Pancreas (tissue), 10 donors: Measurements from ENCODE around the gene TCF3. TPM values are rescaled to one million over a fixed set of nuclear protein-coding genes. Genes with fewer than 3 reads are reported as not detected.

ENCODE experiments used
- ATAC-seq, 4 donors: fragments of 200-7000 bp; cut with Tn5 transposase; one replicate each; pipeline versions ENCODE4 v1.8.0 to v1.9.1; 2020; ENCODE audit warnings: mild to moderate bottlenecking in 4 of 4, moderate library complexity in 4 of 4
- DNase-seq, 6 donors: peaks; one replicate each; pipeline ENCODE4 v3.0.0-alpha.2; 2020
- FAIRE-seq: peaks from 2 replicates; lab custom pipeline; 2012; peaks lifted over from hg19 to GRCh38; lab: Jason Lieb, UNC
- H3K27ac ChIP-seq, 4 donors: fragments of 200-600 bp; sonication (generic); 1 replicate in 3 of 4; 2 replicates in 1 of 4; pipeline versions ENCODE4 v1.5.0 to v1.8.0; 2020
- H3K27me3 ChIP-seq, 4 donors: fragments of 200-600 bp; one replicate each; pipeline ENCODE4 v1.8.0; 2021
- H3K36me3 ChIP-seq, 3 donors: fragments of 200-600 bp; sonication (generic) in 1 of 3; one replicate each; pipeline versions ENCODE4 v1.5.0 to v1.8.0; 2020 to 2021
- H3K4me1 ChIP-seq, 3 donors: fragments of 200-600 bp; one replicate each; pipeline ENCODE4 v1.8.0; 2021
- H3K4me3 ChIP-seq, 4 donors: fragments of 200-600 bp; sonication (generic) in 2 of 4; one replicate each; pipeline versions ENCODE4 v1.5.0 to v1.8.0; 2020 to 2021
- H3K9me3 ChIP-seq, 4 donors: fragments of 200-600 bp; one replicate each; pipeline ENCODE4 v1.8.0; 2021
- WGBS, 2 donors: extraction: QIAGEN DNeasy Blood & Tissue Kit; methylation state at CpG; one replicate each; pipeline ENCODE4 v1.1.7; 2013; 5-methylcytosine and 5-hydroxymethylcytosine counted together
- intact Hi-C, 3 donors: fragments of 100-400 bp; cut with DNase I; formaldehyde crosslinking; loops; one replicate each; pipeline versions ENCODE4 v1.11.1 to v1.14.2; 2022
- polyA plus RNA-seq, 2 donors: library from polyadenylated mRNA; stranded (reverse); fragments of 200-250 nt; gene quantifications; one replicate each; pipeline ENCODE4 v1.2.3, GENCODE V29; 2013
- total RNA-seq, 6 donors: library from RNA; stranded (reverse); fragmentation: NEBNext Ultra II Directional in 4 of 6; extraction: Animal tissue kit (Norgen Biotek cat#: 25700) in 4 of 6; gene quantifications; one replicate each; pipeline versions ENCODE4 v1.2.1 to v1.2.4, GENCODE V29; 2021 to 2023
- TF ChIP-seq, protein P1 (sequence below), 4 donors: fragments of 200-600 bp; sonication (generic) in 3 of 4; IDR thresholded peaks; one replicate each; pipeline versions ENCODE4 v1.5.0 to v1.8.0; 2021; ENCODE audit warnings: antibody characterized with exemption in 4 of 4
- donor health status: healthy with polysubstance abuse.
- donor health status: DM: no; HTN: no; CAD: no; lungs with moderate emphysema.
- donor health status: DM: no; HTN: no; CAD: no.
- donor health status: control.
- donor health status: control.
- donor health status: Bipolar disorder and iron deficiency.
- donor health status: DM: yes; HTN: yes; CAD: no.
- donor health status: DM: no; HTN: no; CAD: no.
- donor health status: DM: no; HTN: no; CAD: no.
- donor health status: DM: yes; HTN: yes; CAD: no.

The TCF3 gene
- total and polyA plus RNA-seq, 8 donors: 19.8 to 41.9 (median 26.7) TPM

DNA sequence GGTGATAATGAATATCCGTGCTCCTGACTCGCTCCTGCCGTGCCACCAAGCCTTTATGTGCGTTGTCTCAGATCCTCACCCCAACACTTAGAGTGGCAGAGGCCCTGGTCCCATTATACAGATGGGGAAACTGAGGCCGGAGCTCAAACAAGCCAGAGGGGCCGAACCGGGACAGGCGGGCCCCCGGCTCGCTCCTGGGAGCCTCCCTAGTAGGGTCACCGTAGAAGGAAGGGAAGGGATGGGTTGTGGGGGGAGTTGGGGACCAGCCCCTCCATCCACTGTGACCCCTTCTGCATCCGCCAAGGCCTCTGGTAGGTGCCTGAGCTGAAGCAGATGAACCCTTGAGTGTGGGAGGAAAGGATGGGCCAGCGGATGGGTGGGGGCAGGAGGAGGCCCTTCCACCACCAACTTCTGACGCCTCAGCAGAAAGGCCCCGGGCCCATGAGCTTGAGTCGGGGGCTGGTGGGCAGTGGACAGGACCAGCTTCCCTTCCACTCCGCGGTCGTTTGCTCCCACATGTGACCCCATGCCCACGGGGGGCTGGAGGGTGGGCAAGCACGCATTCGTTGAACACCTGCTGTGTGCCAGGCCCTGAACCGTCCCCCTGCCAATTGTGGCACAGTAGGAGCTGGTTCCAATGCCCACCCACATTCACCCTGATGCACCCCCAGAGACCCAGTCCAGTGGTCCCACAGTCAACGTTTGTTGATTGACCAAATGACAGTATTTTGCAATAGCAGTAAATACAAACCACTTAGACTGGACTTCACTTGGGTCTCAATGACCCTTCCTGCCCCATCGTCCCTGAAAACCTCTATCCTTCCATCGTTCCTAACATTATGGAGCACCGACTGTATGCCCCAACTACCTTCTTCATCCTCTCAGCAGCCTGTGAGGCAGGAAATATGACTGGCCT, 24.2 kb upstream of the TCF3 start:
- Histone ChIP-seq H3K27ac (no peak overlapping the region), H3K36me3 (no peaks in the 10 kb centered on the region), H3K4me1 (peaks cover 0 to 18% (median 10%) of the 10 kb centered on the region in 3 donors), H3K9me3 (no peaks in the 10 kb centered on the region), H3K4me3 (peak overlapping the region in 1 of 4 donors; percentile 29), H3K27me3 (no peaks in the 10 kb centered on the region)
- intact Hi-C loops: no loop called here
- ATAC-seq (no peak), FAIRE-seq (no peak), DNase-seq (peak in 1 of 6 donors; percentile 52)
- TF ChIP-seq, protein P1, sequence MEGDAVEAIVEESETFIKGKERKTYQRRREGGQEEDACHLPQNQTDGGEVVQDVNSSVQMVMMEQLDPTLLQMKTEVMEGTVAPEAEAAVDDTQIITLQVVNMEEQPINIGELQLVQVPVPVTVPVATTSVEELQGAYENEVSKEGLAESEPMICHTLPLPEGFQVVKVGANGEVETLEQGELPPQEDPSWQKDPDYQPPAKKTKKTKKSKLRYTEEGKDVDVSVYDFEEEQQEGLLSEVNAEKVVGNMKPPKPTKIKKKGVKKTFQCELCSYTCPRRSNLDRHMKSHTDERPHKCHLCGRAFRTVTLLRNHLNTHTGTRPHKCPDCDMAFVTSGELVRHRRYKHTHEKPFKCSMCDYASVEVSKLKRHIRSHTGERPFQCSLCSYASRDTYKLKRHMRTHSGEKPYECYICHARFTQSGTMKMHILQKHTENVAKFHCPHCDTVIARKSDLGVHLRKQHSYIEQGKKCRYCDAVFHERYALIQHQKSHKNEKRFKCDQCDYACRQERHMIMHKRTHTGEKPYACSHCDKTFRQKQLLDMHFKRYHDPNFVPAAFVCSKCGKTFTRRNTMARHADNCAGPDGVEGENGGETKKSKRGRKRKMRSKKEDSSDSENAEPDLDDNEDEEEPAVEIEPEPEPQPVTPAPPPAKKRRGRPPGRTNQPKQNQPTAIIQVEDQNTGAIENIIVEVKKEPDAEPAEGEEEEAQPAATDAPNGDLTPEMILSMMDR (IDR thresholded peaks at IDR 0.05): no peak
- WGBS, 2 donors: 43 to 46% methylated on average over 23 to 27 of the region's 27 CpGs

DNA sequence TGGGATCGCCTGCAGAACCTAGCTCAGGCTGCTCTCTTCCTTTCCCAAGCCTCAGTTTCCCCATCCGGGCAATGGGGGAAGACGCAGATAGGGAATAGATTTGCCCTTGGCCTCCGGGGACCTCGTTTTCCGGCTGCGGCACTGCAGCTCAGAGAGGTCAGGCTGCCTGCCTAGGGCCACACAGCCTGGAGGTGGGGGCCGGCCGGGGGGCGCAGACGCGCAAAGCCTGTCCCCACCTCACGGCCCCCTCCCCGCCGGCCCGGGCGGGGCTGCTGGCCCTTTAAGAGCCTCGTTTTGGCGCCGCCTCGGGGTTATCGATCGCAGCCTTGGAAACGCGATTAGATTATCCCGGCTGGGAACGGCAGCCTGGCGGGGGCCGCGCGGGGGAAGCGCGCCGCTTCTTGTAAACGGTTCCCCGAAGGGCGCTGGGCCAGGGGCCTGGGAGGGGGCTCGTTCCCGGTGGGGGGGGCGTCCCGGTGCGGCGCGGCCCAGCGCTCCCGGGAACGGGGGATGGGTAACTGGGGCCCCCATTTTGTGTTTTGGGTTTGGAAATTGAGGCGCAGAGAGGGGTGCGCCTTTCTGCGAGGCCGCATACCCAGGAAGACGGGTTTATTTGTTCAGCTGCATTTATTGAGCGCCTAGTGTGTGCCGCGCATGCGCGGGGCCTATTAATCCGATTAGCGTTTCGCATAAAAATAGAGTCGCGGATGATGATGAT, 23.4 kb upstream of the TCF3 start:
- H3K27me3 ChIP-seq: peaks cover 0 to 3% (median 0%) of the 10 kb centered on the region in 4 donors
- peak; percentile 64 to 80 (median 73) for ATAC-seq
- FAIRE-seq: no peak
- intact Hi-C loops: loop anchor here in 1 of 3 donors (2.0 kb wide), 1 partner anchor 91 kb away; no protein-coding TSS in a partner anchor
- 2 to 3% methylated on average over 60 to 62 of the region's 62 CpGs for WGBS, 2 donors
- no peak overlapping the region for H3K27ac ChIP-seq
- H3K9me3 ChIP-seq: no peaks in the 10 kb centered on the region
- H3K4me3 ChIP-seq: peak overlapping the region in 2 of 4 donors; percentile 29 to 30
- peaks cover 0 to 18% (median 10%) of the 10 kb centered on the region in 3 donors for H3K4me1 ChIP-seq
- DNase-seq: peak; percentile 69 to 91 (median 78)
- no peaks in the 10 kb centered on the region for H3K36me3 ChIP-seq
- TF ChIP-seq, protein P1 (IDR thresholded peaks at IDR 0.05): no peak

DNA sequence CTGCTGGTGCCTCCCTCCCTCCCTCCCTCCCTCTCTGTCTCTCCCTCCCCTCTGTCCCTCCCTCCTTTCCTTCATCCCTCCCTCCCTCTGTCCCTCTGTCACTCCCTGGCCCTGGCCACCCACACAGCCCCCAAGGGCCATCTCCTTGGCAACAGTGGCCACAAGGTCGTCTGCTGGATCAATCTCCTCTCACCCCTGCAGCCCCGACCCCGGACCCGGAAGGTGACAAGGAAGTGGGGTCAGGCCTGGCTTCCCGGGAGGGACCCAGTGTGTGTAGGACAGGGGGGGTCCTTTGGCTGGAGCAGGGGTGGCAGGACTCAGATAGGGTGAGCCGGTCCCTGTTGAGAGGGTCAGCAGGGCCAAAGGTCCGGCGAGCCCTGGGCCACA, 21.9 kb upstream of the TCF3 start:
- H3K4me3 ChIP-seq: no peak overlapping the region
- H3K4me1 ChIP-seq: peaks cover 0 to 18% (median 10%) of the 10 kb centered on the region in 3 donors
- TF ChIP-seq, protein P1 (IDR thresholded peaks at IDR 0.05): no peak
- ATAC-seq (no peak), FAIRE-seq (no peak), DNase-seq (peak in 2 of 6 donors; percentile 36 to 61)
- no peaks in the 10 kb centered on the region for H3K9me3 ChIP-seq
- H3K27me3 ChIP-seq: peaks cover 0 to 5% (median 1%) of the 10 kb centered on the region in 4 donors
- no peak overlapping the region for H3K27ac ChIP-seq
- H3K36me3 ChIP-seq: no peaks in the 10 kb centered on the region
- intact Hi-C loops: loop anchor here in 2 of 3 donors (2.0 to 5.0 kb wide), 3 partner anchors 93 to 127 kb away; no protein-coding TSS in a partner anchor
- WGBS, 2 donors: 31 to 36% methylated on average over 8 of the region's 8 CpGs

DNA sequence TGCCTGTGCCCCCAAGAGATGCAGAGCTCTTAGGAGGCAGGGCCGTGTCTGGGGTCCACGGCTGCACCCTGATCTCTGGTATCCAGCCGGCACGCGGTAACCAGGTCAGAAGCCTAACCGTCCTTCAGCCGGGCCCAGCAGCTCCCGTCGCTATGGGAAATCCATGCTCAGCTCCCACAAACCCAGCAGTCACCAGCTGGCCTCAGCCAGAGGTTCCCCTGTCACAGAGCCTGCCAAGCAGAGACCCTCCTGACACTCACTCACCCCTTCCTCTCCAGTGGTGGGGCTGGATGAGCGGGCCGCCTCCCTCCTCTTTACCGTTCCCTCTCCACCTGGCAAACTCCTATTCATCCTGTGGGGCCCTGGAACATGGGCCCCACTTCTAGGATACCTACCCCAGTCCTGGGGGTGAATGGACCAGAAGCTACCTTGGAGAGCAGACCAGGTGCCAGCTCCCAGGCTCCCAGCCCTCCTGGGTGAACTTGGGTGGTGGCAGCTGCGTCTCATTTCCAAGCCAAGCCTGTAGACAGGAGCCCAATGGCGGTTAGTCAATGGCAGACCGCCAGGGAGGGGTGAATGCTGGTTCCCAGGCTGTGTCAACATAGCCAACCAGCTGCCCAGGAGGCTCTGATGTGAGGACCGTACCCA, 21.4 kb upstream of the TCF3 start:
- H3K4me3 ChIP-seq: no peak overlapping the region
- DNase-seq (peak in 5 of 6 donors; percentile 71 to 88 (median 77)), ATAC-seq (peak in 3 of 4 donors; percentile 56 to 76 (median 64)), FAIRE-seq (no peak)
- TF ChIP-seq, protein P1 (IDR thresholded peaks at IDR 0.05): no peak
- H3K27me3 ChIP-seq: peaks cover 0 to 10% (median 3%) of the 10 kb centered on the region in 4 donors
- H3K4me1 ChIP-seq: peaks cover 0 to 18% (median 10%) of the 10 kb centered on the region in 3 donors
- intact Hi-C loops: loop anchor here in 2 of 3 donors (2.0 to 5.0 kb wide), 3 partner anchors 93 to 126 kb away; no protein-coding TSS in a partner anchor
- no peak overlapping the region for H3K27ac ChIP-seq
- no peaks in the 10 kb centered on the region for H3K9me3 ChIP-seq
- no peaks in the 10 kb centered on the region for H3K36me3 ChIP-seq
- WGBS, 2 donors: 61 to 63% methylated on average over 16 of the region's 16 CpGs
